Prostate gland (tissue), 2 donors: Measurements from ENCODE around the gene AUTS2.

Experiments used
- POLR2A ChIP-seq: fragments of 450-650 bp; IDR thresholded peaks from one replicate; pipeline ENCODE4 v1.6.1; 2016; ENCODE audit warnings: antibody characterized with exemption, mild to moderate bottlenecking
- POLR2AphosphoS5 ChIP-seq: sonication (generic); formaldehyde crosslinking; IDR thresholded peaks from one replicate; pipeline ENCODE4 v1.6.1; 2017; ENCODE audit warnings: antibody characterized with exemption
- TF ChIP-seq, protein P1 (sequence below), 4 experiments: fragments of 200-600 bp in 2 of 4; fragments of 450-650 bp in 2 of 4; sonication (generic) in 2 of 4; IDR thresholded peaks; 1 replicate in 3 of 4; 2 replicates in 1 of 4; pipeline ENCODE4 v1.5.1; 2016 to 2019; ENCODE audit warnings: antibody characterized with exemption in 4 of 4, mild to moderate bottlenecking in 2 of 4, moderate library complexity in 2 of 4

GRCh38 chr7:69822386-69822785 lies 224.1 kb downstream of the AUTS2 start:
- TF ChIP-seq, protein P1, sequence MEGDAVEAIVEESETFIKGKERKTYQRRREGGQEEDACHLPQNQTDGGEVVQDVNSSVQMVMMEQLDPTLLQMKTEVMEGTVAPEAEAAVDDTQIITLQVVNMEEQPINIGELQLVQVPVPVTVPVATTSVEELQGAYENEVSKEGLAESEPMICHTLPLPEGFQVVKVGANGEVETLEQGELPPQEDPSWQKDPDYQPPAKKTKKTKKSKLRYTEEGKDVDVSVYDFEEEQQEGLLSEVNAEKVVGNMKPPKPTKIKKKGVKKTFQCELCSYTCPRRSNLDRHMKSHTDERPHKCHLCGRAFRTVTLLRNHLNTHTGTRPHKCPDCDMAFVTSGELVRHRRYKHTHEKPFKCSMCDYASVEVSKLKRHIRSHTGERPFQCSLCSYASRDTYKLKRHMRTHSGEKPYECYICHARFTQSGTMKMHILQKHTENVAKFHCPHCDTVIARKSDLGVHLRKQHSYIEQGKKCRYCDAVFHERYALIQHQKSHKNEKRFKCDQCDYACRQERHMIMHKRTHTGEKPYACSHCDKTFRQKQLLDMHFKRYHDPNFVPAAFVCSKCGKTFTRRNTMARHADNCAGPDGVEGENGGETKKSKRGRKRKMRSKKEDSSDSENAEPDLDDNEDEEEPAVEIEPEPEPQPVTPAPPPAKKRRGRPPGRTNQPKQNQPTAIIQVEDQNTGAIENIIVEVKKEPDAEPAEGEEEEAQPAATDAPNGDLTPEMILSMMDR (IDR thresholded peaks at IDR 0.05): no peak
- TF ChIP-seq POLR2AphosphoS5 (no peak), POLR2A (no peak)
